Body of pancreas (tissue), 4 donors: Measurements from ENCODE around the gene NUDT1. TPM values are rescaled to one million over a fixed set of nuclear protein-coding genes. Genes with fewer than 3 reads are reported as not detected.

ENCODE experiments used
- ATAC-seq: fragments of 150-250 bp; one replicate; pipeline ENCODE4 v1.9.1; 2016
- DNase-seq, 4 donors: peaks; one replicate each; pipeline ENCODE4 v3.0.0-alpha.2; 2019
- H3K27ac ChIP-seq, 4 donors: fragments of 200-600 bp; sonication (generic); 1 replicate in 3 of 4; 2 replicates in 1 of 4; pipeline versions ENCODE4 v1.5.1 to v1.6.1; 2016 to 2019; ENCODE audit warnings: mild to moderate bottlenecking in 1 of 4, mixed read lengths in 1 of 4, moderate library complexity in 1 of 4
- H3K27me3 ChIP-seq, 2 donors: fragments of 200-600 bp; sonication (generic); one replicate each; pipeline ENCODE4 v1.6.0; 2016; ENCODE audit warnings: mild to moderate bottlenecking in 1 of 2
- H3K36me3 ChIP-seq, 2 donors: fragments of 200-600 bp; sonication (generic); replicated peaks in 1 of 2; 2 replicates each; pipeline ENCODE4 v1.5.1; 2016; ENCODE audit warnings: low read depth in 2 of 2; ENCODE audit not compliant: insufficient read depth in 1 of 2
- H3K4me1 ChIP-seq: fragments of 200-600 bp; sonication (generic); one replicate; pipeline ENCODE4 v1.6.0; 2016
- H3K4me3 ChIP-seq, 2 donors: fragments of 200-600 bp; sonication (generic); 1 replicate in 1 of 2; 2 replicates in 1 of 2; pipeline ENCODE4 v1.5.1; 2016 to 2019
- H3K9me3 ChIP-seq, 3 donors: fragments of 200-600 bp; sonication (generic); 1 replicate in 2 of 3; 2 replicates in 1 of 3; pipeline ENCODE4 v1.5.1; 2016
- POLR2A ChIP-seq, 3 donors: fragments of 450-650 bp; IDR thresholded peaks; one replicate each; pipeline ENCODE4 v1.6.1; 2016; ENCODE audit warnings: antibody characterized with exemption in 3 of 3, mild to moderate bottlenecking in 2 of 3
- WGBS, 2 donors: methylation state at CpG; one replicate each; pipeline ENCODE4 v1.1.5; 2017; 5-methylcytosine and 5-hydroxymethylcytosine counted together
- intact Hi-C: fragments of 100-400 bp; cut with DNase I; formaldehyde crosslinking; loops from one replicate; pipeline ENCODE4 v1.15.1; 2023
- total RNA-seq, 2 donors: library from RNA; depleted of rRNA; stranded (reverse); fragments of >200 nt; gene quantifications; one replicate each; pipeline ENCODE4 v1.1.0, GENCODE V29; 2016
- TF ChIP-seq, protein P1 (sequence below), 7 experiments: fragments of 450-650 bp in 4 of 7; fragments of 200-600 bp in 3 of 7; sonication (generic) in 3 of 7; IDR thresholded peaks; one replicate each; pipeline ENCODE4 v1.5.1; 2016 to 2019; ENCODE audit warnings: antibody characterized with exemption in 7 of 7

NUDT1 gene
- total RNA-seq, 2 donors from 2014 or later, result 26.2 TPM; not detected in 1

DNA sequence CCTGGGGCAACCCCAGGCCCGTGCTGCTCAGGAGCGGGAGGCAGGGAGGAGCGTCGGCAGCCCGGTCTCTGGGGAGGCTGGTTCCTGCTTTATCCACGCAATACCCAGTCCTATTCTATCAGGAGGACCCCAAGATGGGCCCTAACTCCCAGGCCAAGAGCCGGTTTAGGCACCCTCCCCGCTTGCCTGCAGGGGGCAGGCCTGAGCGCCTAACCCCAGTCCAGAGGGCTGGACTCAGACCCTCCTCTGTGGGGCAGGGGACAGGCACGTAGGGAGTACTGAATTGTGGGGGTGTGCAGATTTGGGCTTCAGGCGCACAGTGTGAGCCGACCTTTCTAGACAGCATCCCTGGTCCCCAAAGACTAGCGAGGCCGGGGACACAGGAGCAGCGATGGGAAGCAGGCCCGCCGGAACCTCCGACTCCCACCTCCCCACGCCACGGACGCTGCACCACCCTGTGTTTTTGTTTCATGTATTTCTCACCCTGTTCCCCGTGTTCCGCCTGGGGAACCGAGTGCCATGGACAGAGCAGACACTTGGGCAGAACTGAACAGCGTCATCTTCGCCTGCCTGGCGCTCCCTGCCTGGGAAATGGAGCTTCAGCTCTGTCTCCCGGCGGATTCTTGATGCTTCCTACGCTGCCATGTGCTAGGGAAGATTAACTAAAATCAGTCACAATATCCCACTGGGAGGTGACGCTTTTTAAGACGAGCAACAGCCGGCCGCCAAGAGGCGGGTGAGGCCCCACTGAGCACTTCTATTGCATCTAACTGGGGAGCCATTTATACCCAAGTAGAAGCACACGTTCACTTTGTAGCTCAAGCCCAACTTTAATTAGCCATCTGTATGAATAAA, 5.3 kb downstream of the NUDT1 start:
- ATAC-seq (peak; percentile 31), DNase-seq (peak in 1 of 4 donors; percentile 23)
- no peak for TF ChIP-seq POLR2A (IDR thresholded peaks at IDR 0.05)
- TF ChIP-seq, protein P1, sequence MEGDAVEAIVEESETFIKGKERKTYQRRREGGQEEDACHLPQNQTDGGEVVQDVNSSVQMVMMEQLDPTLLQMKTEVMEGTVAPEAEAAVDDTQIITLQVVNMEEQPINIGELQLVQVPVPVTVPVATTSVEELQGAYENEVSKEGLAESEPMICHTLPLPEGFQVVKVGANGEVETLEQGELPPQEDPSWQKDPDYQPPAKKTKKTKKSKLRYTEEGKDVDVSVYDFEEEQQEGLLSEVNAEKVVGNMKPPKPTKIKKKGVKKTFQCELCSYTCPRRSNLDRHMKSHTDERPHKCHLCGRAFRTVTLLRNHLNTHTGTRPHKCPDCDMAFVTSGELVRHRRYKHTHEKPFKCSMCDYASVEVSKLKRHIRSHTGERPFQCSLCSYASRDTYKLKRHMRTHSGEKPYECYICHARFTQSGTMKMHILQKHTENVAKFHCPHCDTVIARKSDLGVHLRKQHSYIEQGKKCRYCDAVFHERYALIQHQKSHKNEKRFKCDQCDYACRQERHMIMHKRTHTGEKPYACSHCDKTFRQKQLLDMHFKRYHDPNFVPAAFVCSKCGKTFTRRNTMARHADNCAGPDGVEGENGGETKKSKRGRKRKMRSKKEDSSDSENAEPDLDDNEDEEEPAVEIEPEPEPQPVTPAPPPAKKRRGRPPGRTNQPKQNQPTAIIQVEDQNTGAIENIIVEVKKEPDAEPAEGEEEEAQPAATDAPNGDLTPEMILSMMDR (IDR thresholded peaks at IDR 0.05), result peak in 6 of 7 experiments; percentile 27 to 47 (median 38)
- intact Hi-C loops, result no loop called here
- Histone ChIP-seq H3K9me3 (no peaks in the 10 kb centered on the region), H3K27me3 (no peaks in the 10 kb centered on the region), H3K4me3 (no peak overlapping the region), H3K4me1 (peaks cover 7% of the 10 kb centered on the region), H3K36me3 (no peaks in the 10 kb centered on the region), H3K27ac (no peak overlapping the region)
- WGBS, 2 donors, result 59 to 78% methylated on average over 25 to 36 of the region's 36 CpGs

DNA sequence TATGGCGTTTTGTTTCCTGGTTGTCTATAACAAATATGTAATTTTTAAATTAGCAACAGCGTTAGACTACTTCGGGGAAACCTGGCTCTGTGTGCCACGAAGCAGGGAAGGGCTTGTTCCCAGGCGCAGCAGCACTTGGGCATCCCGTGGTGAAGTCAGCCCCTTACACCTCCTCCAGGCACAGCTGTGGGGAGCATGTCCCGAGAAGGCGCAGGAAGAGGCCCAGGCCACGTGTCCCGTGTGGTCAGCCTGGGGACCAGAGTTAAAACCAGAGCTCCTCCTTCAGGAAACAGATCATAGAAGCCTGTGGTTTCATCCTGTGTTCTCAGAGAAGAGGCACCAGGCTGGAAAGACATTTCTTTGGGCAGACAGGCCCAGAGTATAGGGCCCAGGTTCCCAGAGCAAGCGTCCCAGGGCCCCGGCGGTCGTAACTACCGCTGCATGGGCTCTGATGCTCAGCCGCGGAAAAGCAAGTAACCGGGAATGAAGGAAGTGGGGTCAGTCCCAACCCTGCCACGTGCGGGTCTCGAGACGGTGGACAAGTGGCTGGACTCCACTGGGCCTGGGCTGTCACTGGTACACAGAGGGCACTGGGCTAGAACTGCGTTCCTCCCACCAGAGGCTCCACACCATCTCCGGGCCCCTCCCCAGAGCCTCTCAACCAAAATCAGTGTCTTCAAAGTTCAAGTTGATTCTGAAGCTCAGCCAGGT, 7.1 kb downstream of the NUDT1 start:
- intact Hi-C loops, result no loop called here

DNA sequence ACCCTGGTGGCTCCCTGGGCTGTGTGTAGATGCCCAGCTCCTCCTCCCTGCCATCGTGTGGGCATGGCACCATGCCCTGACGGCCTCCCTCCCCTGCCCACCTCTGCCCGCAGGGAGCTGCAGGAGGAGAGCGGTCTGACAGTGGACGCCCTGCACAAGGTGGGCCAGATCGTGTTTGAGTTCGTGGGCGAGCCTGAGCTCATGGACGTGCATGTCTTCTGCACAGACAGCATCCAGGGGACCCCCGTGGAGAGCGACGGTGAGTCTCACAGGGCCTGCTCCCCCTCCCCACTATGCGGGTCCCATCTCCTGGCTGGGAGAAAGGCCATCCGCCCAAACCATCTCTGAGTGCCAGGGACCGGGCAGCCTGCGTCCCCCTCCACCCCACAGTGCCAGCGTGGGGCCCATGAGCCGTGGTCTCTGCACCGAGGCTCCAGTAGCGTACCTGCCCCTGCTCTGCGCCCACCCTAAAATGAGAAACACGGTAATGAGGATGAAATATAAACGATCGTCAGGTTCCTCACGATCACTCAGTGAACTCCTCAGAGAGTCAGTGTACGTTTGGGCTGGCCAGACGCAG, 7.8 kb downstream of the NUDT1 start:
- ATAC-seq, result no peak
- peak overlapping the region in 1 of 4 donors; percentile 34 for H3K27ac ChIP-seq

More for the DNA sequence above, 7.1 kb downstream of the NUDT1 start:
- Histone ChIP-seq H3K36me3 (no peaks in the 10 kb centered on the region), H3K27me3 (no peaks in the 10 kb centered on the region), H3K9me3 (no peaks in the 10 kb centered on the region), H3K27ac (peak overlapping the region in 2 of 4 donors; percentile 34 to 36), H3K4me3 (no peak overlapping the region), H3K4me1 (no peaks in the 10 kb centered on the region)
- DNase-seq (peak in 2 of 4 donors; percentile 35 to 67), ATAC-seq (peak; percentile 49)
- TF ChIP-seq, protein P1 (IDR thresholded peaks at IDR 0.05), result no peak
- no peak for TF ChIP-seq POLR2A (IDR thresholded peaks at IDR 0.05)
- WGBS, 2 donors, result 49 to 53% methylated on average over 21 to 24 of the region's 24 CpGs

DNA sequence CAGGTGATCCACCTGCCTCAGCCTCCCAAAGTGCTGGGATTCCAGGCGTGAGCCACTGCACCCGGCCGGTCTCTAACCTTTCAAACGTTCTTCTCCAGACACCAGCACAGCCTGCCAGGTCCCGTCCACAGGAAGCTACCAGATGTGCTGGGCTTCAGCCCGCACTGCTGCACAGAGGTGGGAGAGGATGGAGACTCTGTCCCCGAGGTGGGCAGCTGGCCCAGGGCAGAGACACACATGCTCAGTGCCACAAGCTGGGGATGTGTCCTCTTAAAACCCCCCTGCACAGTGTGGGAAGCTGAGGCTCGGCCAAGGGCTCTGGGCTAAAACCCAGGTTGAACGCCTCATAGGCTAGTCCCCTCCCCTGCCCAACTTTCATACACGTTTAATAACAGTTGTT, 9.4 kb downstream of the NUDT1 start:
- Histone ChIP-seq H3K27ac (no peak overlapping the region), H3K27me3 (no peaks in the 10 kb centered on the region), H3K9me3 (no peaks in the 10 kb centered on the region), H3K4me3 (no peak overlapping the region), H3K4me1 (no peaks in the 10 kb centered on the region), H3K36me3 (no peaks in the 10 kb centered on the region)
- ATAC-seq (no peak), DNase-seq (no peak)
- intact Hi-C loops, result no loop called here
- TF ChIP-seq POLR2A (IDR thresholded peaks at IDR 0.05), result no peak
- TF ChIP-seq, protein P1 (IDR thresholded peaks at IDR 0.05), result no peak
- 0 to 79% methylated on average over 1 to 10 of the region's 10 CpGs for WGBS, 2 donors

More for the DNA sequence above, 7.8 kb downstream of the NUDT1 start:
- 77 to 90% methylated on average over 2 to 26 of the region's 27 CpGs for WGBS, 2 donors
- Histone ChIP-seq H3K4me1 (no peaks in the 10 kb centered on the region), H3K4me3 (no peak overlapping the region), H3K9me3 (no peaks in the 10 kb centered on the region), H3K36me3 (no peaks in the 10 kb centered on the region), H3K27me3 (no peaks in the 10 kb centered on the region)
- intact Hi-C loops, result no loop called here
- no peak for DNase-seq
- TF ChIP-seq, protein P1 (IDR thresholded peaks at IDR 0.05), result no peak
- TF ChIP-seq POLR2A (IDR thresholded peaks at IDR 0.05), result no peak
